DOHH2 (cell line): ENCODE data around the gene PID1.

ENCODE experiments used
- CTCF ChIP-seq: fragments of 200-600 bp; sonication (generic); IDR thresholded peaks from one replicate; pipeline ENCODE4 v1.5.1; 2014; ENCODE audit warnings: antibody characterized with exemption, mild to moderate bottlenecking, low read depth, low read length; ENCODE audit not compliant: poor library complexity, severe bottlenecking
- EZH2phosphoT487 ChIP-seq: fragments of 200-600 bp; sonication (generic); IDR thresholded peaks from 2 replicates; pipeline ENCODE4 v1.6.1; 2017; ENCODE audit warnings: borderline replicate concordance, mild to moderate bottlenecking, antibody characterized with exemption, low read length, moderate library complexity, mixed read lengths

- TF ChIP-seq CTCF (no peak), EZH2phosphoT487 (no peak)
Measured at GRCh38 chr2:229111744-229112143, 159.3 kb downstream of the PID1 start.
